ENCODE results near the gene RASGRP1.

RASGRP1 gene

GRCh38 chr15:38600236-38600635 lies 35.6 kb upstream of the RASGRP1 start:
- H3K36me3 ChIP-seq (ENCODE audit: control insufficient read depth, insufficient read depth, low read length): no peaks in the 10 kb centered on the region
- no peaks in the 10 kb centered on the region for H3K27me3 ChIP-seq (replicated peaks; ENCODE audit: control insufficient read depth, insufficient read depth, low read length)
- no peak for TF ChIP-seq CTCF (IDR thresholded peaks at IDR 0.05; ENCODE audit: insufficient read depth, low read length, poor library complexity, severe bottlenecking)
- no peak for DNase-seq (ENCODE audit: extremely low read depth, insufficient read length)
- no peak overlapping the region for H3K4me3 ChIP-seq (replicated peaks; ENCODE audit: low read depth, low read length)

GRCh38 chr15:38598749-38599148 lies 34.1 kb upstream of the RASGRP1 start:
- Histone ChIP-seq H3K27me3 (replicated peaks; ENCODE audit: control insufficient read depth, insufficient read depth, low read length) (no peaks in the 10 kb centered on the region), H3K36me3 (ENCODE audit: control insufficient read depth, insufficient read depth, low read length) (no peaks in the 10 kb centered on the region)
- no peak for TF ChIP-seq CTCF (IDR thresholded peaks at IDR 0.05; ENCODE audit: insufficient read depth, low read length, poor library complexity, severe bottlenecking)

GRCh38 chr15:38597219-38597800 lies 32.7 kb upstream of the RASGRP1 start:
- H3K27me3 ChIP-seq (replicated peaks; ENCODE audit: control insufficient read depth, insufficient read depth, low read length): no peaks in the 10 kb centered on the region; the same call in 1 of the 2 replicates
- no peak overlapping the region for H3K4me3 ChIP-seq (replicated peaks; ENCODE audit: low read depth, low read length)
- DNase-seq (ENCODE audit: extremely low read depth, insufficient read length): no peak
- H3K36me3 ChIP-seq (ENCODE audit: control insufficient read depth, insufficient read depth, low read length): no peaks in the 10 kb centered on the region
- TF ChIP-seq CTCF (IDR thresholded peaks at IDR 0.05; ENCODE audit: insufficient read depth, low read length, poor library complexity, severe bottlenecking): no peak

More at GRCh38 chr15:38598749-38599148, 34.1 kb upstream of the RASGRP1 start:
- no peak for DNase-seq (ENCODE audit: extremely low read depth, insufficient read length)
- H3K4me3 ChIP-seq (replicated peaks; ENCODE audit: low read depth, low read length): no peak overlapping the region

- H3K27me3 ChIP-seq (replicated peaks; ENCODE audit: control insufficient read depth, insufficient read depth, low read length): no peaks in the 10 kb centered on the region; the same call in none of the 2 replicates
- TF ChIP-seq CTCF (IDR thresholded peaks at IDR 0.05; ENCODE audit: insufficient read depth, low read length, poor library complexity, severe bottlenecking): no peak
- DNase-seq (ENCODE audit: extremely low read depth, insufficient read length): no peak
- no peaks in the 10 kb centered on the region for H3K36me3 ChIP-seq (ENCODE audit: control insufficient read depth, insufficient read depth, low read length)
- no peak overlapping the region for H3K4me3 ChIP-seq (replicated peaks; ENCODE audit: low read depth, low read length)
Observed at GRCh38 chr15:38593524-38593923, 28.9 kb upstream of the RASGRP1 start.

GRCh38 chr15:38589502-38589901 lies 24.9 kb upstream of the RASGRP1 start:
- no peak for DNase-seq (ENCODE audit: extremely low read depth, insufficient read length)
- TF ChIP-seq CTCF (IDR thresholded peaks at IDR 0.05; ENCODE audit: insufficient read depth, low read length, poor library complexity, severe bottlenecking): no peak

GRCh38 chr15:38588672-38589071 lies 24.1 kb upstream of the RASGRP1 start:
- Histone ChIP-seq H3K27me3 (replicated peaks; ENCODE audit: control insufficient read depth, insufficient read depth, low read length) (no peaks in the 10 kb centered on the region; the same call in none of the 2 replicates), H3K4me3 (replicated peaks; ENCODE audit: low read depth, low read length) (no peak overlapping the region), H3K36me3 (ENCODE audit: control insufficient read depth, insufficient read depth, low read length) (no peaks in the 10 kb centered on the region)
- no peak for DNase-seq (ENCODE audit: extremely low read depth, insufficient read length)
- TF ChIP-seq CTCF (IDR thresholded peaks at IDR 0.05; ENCODE audit: insufficient read depth, low read length, poor library complexity, severe bottlenecking): no peak

More at GRCh38 chr15:38589502-38589901, 24.9 kb upstream of the RASGRP1 start:
- H3K27me3 ChIP-seq (replicated peaks; ENCODE audit: control insufficient read depth, insufficient read depth, low read length): no peaks in the 10 kb centered on the region; the same call in none of the 2 replicates
- H3K4me3 ChIP-seq (replicated peaks; ENCODE audit: low read depth, low read length): no peak overlapping the region
- no peaks in the 10 kb centered on the region for H3K36me3 ChIP-seq (ENCODE audit: control insufficient read depth, insufficient read depth, low read length)
